OCI-LY1 (cell line): ENCODE results near the gene FARSA.

Experiments used
- H2AFZ ChIP-seq: fragments of 200-600 bp; sonication (generic), shearing (Covaris generic); 2 replicates; pipeline ENCODE4 v1.6.0; 2014; ENCODE audit warnings: antibody characterized with exemption, mild to moderate bottlenecking, low read length
- H3F3A ChIP-seq: fragments of 200-600 bp; sonication (generic), shearing (Covaris generic); 2 replicates; pipeline ENCODE4 v1.6.0; 2014; ENCODE audit warnings: mild to moderate bottlenecking, antibody characterized with exemption, low read length, moderate library complexity; ENCODE audit not compliant: insufficient read depth
- H3K27ac ChIP-seq: fragments of 200-600 bp; sonication (generic); 2 replicates; pipeline ENCODE4 v1.5.1; 2014; ENCODE audit warnings: low read length, mixed run types, mild to moderate bottlenecking, low read depth; ENCODE audit not compliant: poor library complexity, severe bottlenecking
- H3K27me3 ChIP-seq: fragments of 200-600 bp; sonication (generic); 2 replicates; pipeline ENCODE4 v1.6.0; 2014; ENCODE audit warnings: antibody characterized with exemption, mild to moderate bottlenecking, low read length, moderate library complexity; ENCODE audit not compliant: insufficient read depth
- H3K36me3 ChIP-seq: fragments of 200-600 bp; sonication (generic); 2 replicates; pipeline ENCODE4 v1.6.1; 2014; ENCODE audit warnings: mild to moderate bottlenecking, antibody characterized with exemption, low read length, moderate library complexity, mixed read lengths; ENCODE audit not compliant: insufficient read depth
- H3K4me1 ChIP-seq: fragments of 200-600 bp; sonication (generic); 2 replicates; pipeline ENCODE4 v1.5.1; 2014; ENCODE audit warnings: mild to moderate bottlenecking, low read length, moderate library complexity; ENCODE audit not compliant: insufficient read depth, severe bottlenecking
- H3K4me2 ChIP-seq: fragments of 200-600 bp; sonication (generic), shearing (Covaris generic); 2 replicates; pipeline ENCODE4 v1.6.1; 2014; ENCODE audit warnings: low read length
- H3K4me3 ChIP-seq: fragments of 200-600 bp; sonication (generic); 2 replicates; pipeline ENCODE4 v1.5.1; 2014; ENCODE audit warnings: low read length, low read depth, mild to moderate bottlenecking, mixed read lengths; ENCODE audit not compliant: poor library complexity, severe bottlenecking
- H3K79me2 ChIP-seq: fragments of 200-600 bp; shearing (Covaris generic); 2 replicates; pipeline ENCODE4 v1.6.1; 2016; ENCODE audit warnings: mixed run types, low read length, mixed read lengths; ENCODE audit not compliant: insufficient read depth
- H3K9ac ChIP-seq: fragments of 200-600 bp; sonication (generic), shearing (Covaris generic); 2 replicates; pipeline ENCODE4 v1.6.1; 2014; ENCODE audit warnings: mild to moderate bottlenecking, low read length, mixed read lengths
- H3K9me2 ChIP-seq: fragments of 200-600 bp; sonication (generic), shearing (Covaris generic); 2 replicates; pipeline ENCODE4 v1.6.1; 2014; ENCODE audit warnings: low read depth, mild to moderate bottlenecking, low read length, mixed read lengths
- H3K9me3 ChIP-seq: fragments of 200-600 bp; shearing (Covaris generic); 2 replicates; pipeline ENCODE4 v1.6.1; 2014; ENCODE audit warnings: low read length, mixed read lengths
- H4K20me1 ChIP-seq: fragments of 200-600 bp; sonication (generic), shearing (Covaris generic); 2 replicates; pipeline ENCODE4 v1.6.0; 2016; ENCODE audit warnings: mild to moderate bottlenecking, low read length; ENCODE audit not compliant: insufficient read depth
- CTCF ChIP-seq: fragments of 200-600 bp; sonication (generic), shearing (Covaris generic); IDR thresholded peaks from 2 replicates; pipeline ENCODE4 v1.5.1; 2017; ENCODE audit warnings: mild to moderate bottlenecking, antibody characterized with exemption, low read length, moderate library complexity, mixed read lengths
- EZH2 ChIP-seq: fragments of 200-600 bp; sonication (generic), shearing (Covaris generic); IDR thresholded peaks from 2 replicates; pipeline ENCODE4 v1.8.0; 2017; ENCODE audit warnings: borderline replicate concordance, mixed run types, mild to moderate bottlenecking, antibody characterized with exemption, low read length, moderate library complexity, mixed read lengths

FARSA gene

DNA sequence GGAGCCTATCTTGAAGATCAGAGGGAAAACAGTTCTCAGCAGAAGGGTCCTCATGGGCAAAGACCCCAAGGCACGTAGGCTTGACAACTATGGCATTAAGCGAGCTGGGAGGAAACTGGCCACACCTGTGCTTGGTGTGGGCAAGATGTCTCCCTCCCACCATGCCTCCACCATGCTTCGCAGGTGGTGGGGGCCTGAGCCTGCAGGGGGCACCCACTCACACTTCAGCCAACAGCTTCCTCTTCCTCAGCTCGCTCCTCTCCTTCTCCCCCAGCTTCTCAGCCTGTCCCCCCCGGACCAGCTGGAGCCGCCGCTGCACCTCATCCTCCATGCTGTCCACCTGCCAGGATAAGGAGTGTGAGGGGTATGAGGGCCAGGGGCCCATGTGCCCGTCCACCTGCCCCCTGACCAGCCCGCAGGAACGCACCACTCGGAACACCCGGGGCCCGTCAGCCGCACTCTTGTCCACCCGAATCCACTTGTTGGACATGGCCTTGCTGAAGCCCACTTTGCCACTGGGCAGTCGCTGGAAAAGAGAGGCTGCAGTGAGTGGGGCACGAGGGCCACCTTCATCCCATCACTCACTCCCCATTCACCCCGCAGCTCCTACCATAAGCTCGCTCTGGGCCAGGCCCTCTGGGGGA is 3.4 kb downstream of the FARSA start:
- no peaks in the 10 kb centered on the region for H3F3A ChIP-seq
- H3K9me3 ChIP-seq = no peaks in the 10 kb centered on the region
- H3K4me2 ChIP-seq = no peak overlapping the region
- H3K36me3 ChIP-seq = peaks cover 63% of the 10 kb centered on the region
- H3K4me3 ChIP-seq = no peak overlapping the region
- no peaks in the 10 kb centered on the region for H3K9me2 ChIP-seq
- H4K20me1 ChIP-seq = no peaks in the 10 kb centered on the region
- H3K9ac ChIP-seq = no peak overlapping the region
- TF ChIP-seq EZH2 (no peak), CTCF (no peak)
- no peaks in the 10 kb centered on the region for H3K27me3 ChIP-seq
- no peak overlapping the region for H2AFZ ChIP-seq
- peaks cover 21% of the 10 kb centered on the region for H3K79me2 ChIP-seq
- no peak overlapping the region for H3K27ac ChIP-seq
- H3K4me1 ChIP-seq = peaks cover 23% of the 10 kb centered on the region

DNA sequence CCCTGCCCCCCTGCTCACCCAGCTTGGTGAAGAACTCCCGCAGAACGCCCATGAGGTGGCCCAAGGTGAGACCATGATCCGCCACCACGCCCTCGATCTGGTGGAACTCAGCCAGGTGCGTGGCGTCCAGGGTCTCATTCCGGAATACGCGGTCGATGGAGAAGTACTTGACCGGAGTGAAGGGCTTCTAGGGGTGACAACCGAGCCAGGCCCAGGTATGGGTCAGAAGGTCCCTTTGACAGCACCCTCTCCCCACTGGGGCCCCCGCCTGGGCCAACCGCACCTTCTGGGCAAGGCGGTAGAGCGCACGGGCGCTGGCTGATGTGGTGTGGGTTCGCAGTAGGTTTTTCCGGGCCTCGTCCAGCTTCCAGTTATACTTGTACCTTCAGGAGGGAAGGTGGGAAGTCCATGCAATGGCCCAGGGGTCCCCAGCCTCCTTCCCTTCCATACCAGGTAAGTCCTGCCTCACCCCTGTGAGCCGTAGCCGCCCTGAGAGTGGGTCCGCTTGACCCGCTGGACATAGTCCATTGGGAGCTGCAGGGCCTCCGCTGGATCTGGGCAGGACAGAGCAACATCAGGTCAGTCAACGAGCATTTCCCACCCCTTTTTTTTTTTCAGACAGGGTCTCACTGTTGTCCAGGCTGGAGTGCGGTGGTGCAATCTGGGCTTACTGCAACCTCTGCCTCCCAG is 8.7 kb downstream of the FARSA start:
- no peaks in the 10 kb centered on the region for H3K79me2 ChIP-seq
- no peaks in the 10 kb centered on the region for H3K9me2 ChIP-seq
- H3K4me3 ChIP-seq = no peak overlapping the region
- no peaks in the 10 kb centered on the region for H3K4me1 ChIP-seq
- no peak overlapping the region for H3K9ac ChIP-seq
- no peak for TF ChIP-seq CTCF
- TF ChIP-seq EZH2 = no peak
- H3K36me3 ChIP-seq = peaks cover 76% of the 10 kb centered on the region
- no peak overlapping the region for H3K27ac ChIP-seq
- H3K9me3 ChIP-seq = no peaks in the 10 kb centered on the region
- peaks cover 9% of the 10 kb centered on the region for H3F3A ChIP-seq
- H3K4me2 ChIP-seq = no peak overlapping the region
- H4K20me1 ChIP-seq = no peaks in the 10 kb centered on the region
- H3K27me3 ChIP-seq = no peaks in the 10 kb centered on the region
- no peak overlapping the region for H2AFZ ChIP-seq

DNA sequence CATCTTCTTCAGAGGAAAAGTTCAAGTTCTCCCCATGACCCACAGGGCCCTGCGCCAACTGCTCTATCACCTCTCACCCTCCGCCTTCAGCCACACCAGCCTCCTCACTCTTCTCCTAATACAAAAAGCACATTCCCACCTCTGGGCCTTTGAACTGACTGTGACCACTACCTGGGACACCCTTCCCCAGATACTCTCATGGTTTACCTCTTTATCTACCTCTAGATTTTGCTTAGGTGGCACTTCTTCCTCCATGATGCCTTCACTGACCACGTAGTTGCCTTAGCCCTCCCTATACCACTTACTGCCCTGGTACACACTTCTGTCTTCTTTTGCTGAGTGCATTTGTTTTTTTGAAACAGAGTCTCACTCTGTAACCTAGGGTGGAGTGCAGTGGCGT is 10.6 kb downstream of the FARSA start:
- Histone ChIP-seq H3K79me2 (no peaks in the 10 kb centered on the region), H3K4me2 (no peak overlapping the region), H3K36me3 (peaks cover 58% of the 10 kb centered on the region), H3K9me3 (no peaks in the 10 kb centered on the region), H3K4me1 (peaks cover 11% of the 10 kb centered on the region), H3K9me2 (no peaks in the 10 kb centered on the region), H3K4me3 (no peak overlapping the region), H3K27ac (no peak overlapping the region), H3K9ac (no peak overlapping the region), H3F3A (peaks cover 9% of the 10 kb centered on the region), H2AFZ (no peak overlapping the region), H3K27me3 (no peaks in the 10 kb centered on the region), H4K20me1 (no peaks in the 10 kb centered on the region)
- no peak for TF ChIP-seq CTCF
- TF ChIP-seq EZH2 = no peak
